Frontal cortex (tissue), 4 donors: ENCODE data around the gene PPP1R14C. TPM values are rescaled to one million over a fixed set of nuclear protein-coding genes. Genes with fewer than 3 reads are reported as not detected.
A peak's percentile ranks its signal among the peaks of the same experiment; 100 is the strongest.

Experiments used
- DNase-seq, 2 donors: peaks; one replicate each; pipeline ENCODE4 v3.0.0; 2012; ENCODE audit warnings: low spot score in 2 of 2
- FAIRE-seq: peaks from 2 replicates; lab custom pipeline; 2012; peaks lifted over from hg19 to GRCh38; lab: Jason Lieb, UNC
- total RNA-seq: library from RNA; depleted of rRNA; stranded (reverse); fragments of >200 nt; gene quantifications from one replicate; pipeline ENCODE4 v1.2.3, GENCODE V29; 2014
- donor health status: control.
- donor health status: control.
- donor health status: control.

PPP1R14C gene
- total RNA-seq, 1 donor from 2014 or later, result 59.1 TPM

- FAIRE-seq (no peak), DNase-seq (no peak)
Measured at GRCh38 chr6:150263765-150264404, 121.0 kb downstream of the PPP1R14C start.

- no peak for DNase-seq
- no peak for FAIRE-seq
Measured at GRCh38 chr6:150266309-150266708, 123.5 kb downstream of the PPP1R14C start.

GRCh38 chr6:150266963-150267685 is 124.3 kb downstream of the PPP1R14C start:
- FAIRE-seq (no peak), DNase-seq (no peak)

- DNase-seq (no peak), FAIRE-seq (no peak)
Measured at GRCh38 chr6:150267686-150268561, 125.1 kb downstream of the PPP1R14C start.

GRCh38 chr6:150269130-150269856 is 126.4 kb downstream of the PPP1R14C start:
- DNase-seq (no peak), FAIRE-seq (no peak)

GRCh38 chr6:150269857-150270223 is 127.0 kb downstream of the PPP1R14C start:
- FAIRE-seq (no peak), DNase-seq (no peak)

- no peak for FAIRE-seq
- no peak for DNase-seq
Measured at GRCh38 chr6:150270330-150271052, 127.6 kb downstream of the PPP1R14C start.

GRCh38 chr6:150271172-150271500 is 128.3 kb downstream of the PPP1R14C start:
- no peak for FAIRE-seq
- DNase-seq, result no peak

GRCh38 chr6:150271501-150272263 is 128.8 kb downstream of the PPP1R14C start:
- FAIRE-seq (no peak), DNase-seq (no peak)

GRCh38 chr6:150272264-150272975 is 129.6 kb downstream of the PPP1R14C start:
- DNase-seq, result no peak
- FAIRE-seq, result no peak

GRCh38 chr6:150272976-150273315 is 130.1 kb downstream of the PPP1R14C start:
- FAIRE-seq, result no peak
- DNase-seq, result no peak

- FAIRE-seq, result no peak
- DNase-seq, result no peak
Measured at GRCh38 chr6:150273457-150274309, 130.8 kb downstream of the PPP1R14C start.

GRCh38 chr6:150275489-150275888 is 132.6 kb downstream of the PPP1R14C start:
- DNase-seq, result no peak
- FAIRE-seq, result no peak

- DNase-seq, result no peak
- no peak for FAIRE-seq
Measured at GRCh38 chr6:150276168-150276936, 133.5 kb downstream of the PPP1R14C start.

- no peak for FAIRE-seq
Measured at GRCh38 chr6:150276937-150277742, 134.3 kb downstream of the PPP1R14C start.

GRCh38 chr6:150279533-150279932 is 136.7 kb downstream of the PPP1R14C start:
- DNase-seq (no peak), FAIRE-seq (no peak)

More at GRCh38 chr6:150276937-150277742, 134.3 kb downstream of the PPP1R14C start:
- peak in 1 of 2 donors; percentile 20 for DNase-seq
